HG03558 (cell line): ENCODE measurements around the gene ZXDA.

Source experiments
- ATAC-seq: cut with Tn5 transposase; IDR thresholded peaks from one replicate; pipeline ENCODE4 v1.9.1; 2021; ENCODE audit warnings: moderate number of reproducible peaks; ENCODE audit not compliant: unreplicated experiment; ENCODE audit errors: extremely low read depth

ZXDA gene

DNA sequence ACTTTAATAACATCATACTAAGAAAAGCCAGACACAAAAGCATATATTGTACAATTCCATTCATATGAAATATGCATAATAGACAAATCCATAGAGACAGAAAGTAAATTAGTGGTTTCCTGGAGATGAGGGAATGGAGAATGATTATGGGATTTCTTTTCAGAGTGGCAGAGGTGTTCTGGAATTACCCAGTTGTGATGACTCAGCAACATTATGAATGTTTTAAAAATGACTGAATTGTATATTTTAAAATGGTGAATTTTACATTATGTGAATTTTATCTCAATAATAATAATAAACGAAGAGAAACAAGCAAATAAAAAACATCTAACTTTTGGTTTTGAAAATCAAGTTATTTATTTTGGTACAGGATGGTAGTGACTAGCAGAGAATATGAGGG, 11.2 kb downstream of the ZXDA start:
- ATAC-seq, result no peak

DNA sequence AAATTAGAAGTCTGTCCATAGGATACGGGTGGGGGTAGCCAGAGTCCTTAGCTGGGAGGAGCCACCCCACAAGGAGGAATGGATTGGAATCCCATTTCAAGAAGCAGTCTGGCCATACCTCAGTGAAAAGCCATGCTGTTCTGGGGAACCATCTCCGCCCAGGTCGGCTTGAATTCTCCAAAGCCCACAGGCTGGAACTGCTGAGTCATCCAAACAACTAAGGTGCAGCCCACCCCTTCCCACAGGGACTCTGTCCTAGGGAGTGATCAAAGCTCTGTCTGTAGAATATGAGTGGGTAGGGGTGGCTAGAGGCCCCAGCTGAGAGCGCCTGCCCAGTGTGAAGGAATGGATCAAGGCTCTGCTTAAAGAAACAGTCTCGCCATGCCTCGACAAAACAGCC, 38.8 kb downstream of the ZXDA start:
- no peak for ATAC-seq
